RWPE2 (cell line): ENCODE data around the gene APOF.
"Not testable (repeated sequence)": the region's sequence is repeated elsewhere in the genome, so short reads cannot be mapped to it uniquely, and the experiment has no call there.

Source experiments
- ATAC-seq: fragments of 200-7000 bp; cut with Tn5 transposase; 3 replicates; pipeline ENCODE4 v1.9.1; 2021; ENCODE audit warnings: low read depth
- DNase-seq: peaks from one replicate; pipeline ENCODE4 v3.0.0-alpha.2; 2020; ENCODE audit warnings: low spot score
- H3K27ac ChIP-seq: fragments of 450-650 bp; 2 replicates; pipeline ENCODE4 v1.5.1; 2017; ENCODE audit warnings: mild to moderate bottlenecking; ENCODE audit not compliant: poor library complexity, severe bottlenecking
- H3K27me3 ChIP-seq: fragments of 250-450 bp; sonication (Bioruptor Pico); 2 replicates; pipeline ENCODE4 v1.5.1; 2021; ENCODE audit warnings: mild to moderate bottlenecking, moderate library complexity; ENCODE audit not compliant: insufficient read depth, poor library complexity, severe bottlenecking
- H3K36me3 ChIP-seq: fragments of 250-450 bp; sonication (Bioruptor Pico); 2 replicates; pipeline ENCODE4 v1.5.1; 2020; ENCODE audit warnings: low read depth, mild to moderate bottlenecking, moderate library complexity
- H3K4me1 ChIP-seq: fragments of 250-450 bp; sonication (Bioruptor Pico); 2 replicates; pipeline ENCODE4 v1.5.1; 2021; ENCODE audit warnings: mild to moderate bottlenecking, moderate library complexity; ENCODE audit not compliant: insufficient read depth, poor library complexity, severe bottlenecking
- H3K4me3 ChIP-seq: fragments of 250-450 bp; sonication (Bioruptor Pico); 2 replicates; pipeline ENCODE4 v1.5.1; 2021; ENCODE audit warnings: mild to moderate bottlenecking, moderate library complexity; ENCODE audit not compliant: severe bottlenecking
- H3K9me3 ChIP-seq: fragments of 250-450 bp; sonication (Bioruptor Pico); 2 replicates; pipeline ENCODE4 v1.5.1; 2021; ENCODE audit warnings: mild to moderate bottlenecking, moderate library complexity; ENCODE audit not compliant: severe bottlenecking
- TF ChIP-seq, protein P1 (sequence below): fragments of 450-650 bp; IDR thresholded peaks from one replicate; pipeline ENCODE4 v1.5.1; 2017; ENCODE audit warnings: mild to moderate bottlenecking, moderate library complexity; ENCODE audit not compliant: poor library complexity, severe bottlenecking

The APOF gene

DNA sequence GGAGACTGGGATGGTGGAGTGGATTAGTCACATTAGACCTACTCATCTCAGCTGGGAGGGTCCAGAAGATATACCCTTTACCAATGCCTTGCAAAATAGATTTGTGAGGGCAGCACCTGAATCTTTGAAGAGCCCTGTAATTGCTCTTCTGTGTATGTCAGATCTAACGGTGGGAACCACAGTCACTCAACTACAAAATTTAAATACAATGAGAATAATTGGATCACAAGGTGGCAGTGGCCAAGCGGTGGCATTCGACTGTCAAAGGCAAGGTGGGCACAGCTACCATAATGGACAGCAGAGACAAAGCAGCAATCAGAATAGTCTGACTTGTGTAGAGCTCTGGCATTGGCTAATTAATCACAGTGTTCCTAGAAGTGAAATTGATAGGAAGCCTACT lies 36.8 kb upstream of the APOF start:
- H3K36me3 ChIP-seq, DNase-seq, H3K27me3 ChIP-seq, H3K27ac ChIP-seq, H3K4me3 ChIP-seq, H3K9me3 ChIP-seq, ATAC-seq, H3K4me1 ChIP-seq: not testable (repeated sequence)

GRCh38 chr12:56398324-56398723 lies 35.7 kb upstream of the APOF start:
- H3K9me3 ChIP-seq = no peaks in the 10 kb centered on the region
- H3K27ac ChIP-seq = no peak overlapping the region
- H3K4me1 ChIP-seq = no peaks in the 10 kb centered on the region
- no peaks in the 10 kb centered on the region for H3K36me3 ChIP-seq
- ATAC-seq = no peak
- TF ChIP-seq, protein P1, sequence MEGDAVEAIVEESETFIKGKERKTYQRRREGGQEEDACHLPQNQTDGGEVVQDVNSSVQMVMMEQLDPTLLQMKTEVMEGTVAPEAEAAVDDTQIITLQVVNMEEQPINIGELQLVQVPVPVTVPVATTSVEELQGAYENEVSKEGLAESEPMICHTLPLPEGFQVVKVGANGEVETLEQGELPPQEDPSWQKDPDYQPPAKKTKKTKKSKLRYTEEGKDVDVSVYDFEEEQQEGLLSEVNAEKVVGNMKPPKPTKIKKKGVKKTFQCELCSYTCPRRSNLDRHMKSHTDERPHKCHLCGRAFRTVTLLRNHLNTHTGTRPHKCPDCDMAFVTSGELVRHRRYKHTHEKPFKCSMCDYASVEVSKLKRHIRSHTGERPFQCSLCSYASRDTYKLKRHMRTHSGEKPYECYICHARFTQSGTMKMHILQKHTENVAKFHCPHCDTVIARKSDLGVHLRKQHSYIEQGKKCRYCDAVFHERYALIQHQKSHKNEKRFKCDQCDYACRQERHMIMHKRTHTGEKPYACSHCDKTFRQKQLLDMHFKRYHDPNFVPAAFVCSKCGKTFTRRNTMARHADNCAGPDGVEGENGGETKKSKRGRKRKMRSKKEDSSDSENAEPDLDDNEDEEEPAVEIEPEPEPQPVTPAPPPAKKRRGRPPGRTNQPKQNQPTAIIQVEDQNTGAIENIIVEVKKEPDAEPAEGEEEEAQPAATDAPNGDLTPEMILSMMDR = no peak
- DNase-seq = no peak
- H3K4me3 ChIP-seq = no peak overlapping the region
- no peaks in the 10 kb centered on the region for H3K27me3 ChIP-seq

DNA sequence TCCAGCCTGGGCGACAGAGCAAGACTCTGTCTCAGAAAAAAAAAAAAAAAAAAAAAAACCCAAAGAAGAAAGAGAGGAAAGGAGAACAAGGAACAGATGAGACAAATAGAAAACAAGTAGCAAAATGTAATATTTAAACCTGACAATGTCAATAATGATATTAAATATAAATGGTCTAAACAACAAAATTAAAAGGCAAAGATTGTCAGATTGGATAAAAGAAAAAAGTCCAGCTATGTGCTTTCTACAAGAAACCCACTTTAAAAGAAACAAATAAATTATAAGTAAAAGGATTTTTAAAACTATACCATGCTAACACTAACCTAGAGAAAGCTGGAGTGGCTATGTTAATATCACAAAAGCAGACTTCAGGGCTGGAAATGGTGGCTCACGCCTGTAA lies 29.7 kb upstream of the APOF start:
- DNase-seq (no peak), ATAC-seq (no peak)
- Histone ChIP-seq H3K27ac (no peak overlapping the region), H3K9me3 (no peaks in the 10 kb centered on the region), H3K27me3 (no peaks in the 10 kb centered on the region), H3K4me3 (no peak overlapping the region), H3K36me3 (no peaks in the 10 kb centered on the region), H3K4me1 (no peaks in the 10 kb centered on the region)
- TF ChIP-seq, protein P1 = no peak

DNA sequence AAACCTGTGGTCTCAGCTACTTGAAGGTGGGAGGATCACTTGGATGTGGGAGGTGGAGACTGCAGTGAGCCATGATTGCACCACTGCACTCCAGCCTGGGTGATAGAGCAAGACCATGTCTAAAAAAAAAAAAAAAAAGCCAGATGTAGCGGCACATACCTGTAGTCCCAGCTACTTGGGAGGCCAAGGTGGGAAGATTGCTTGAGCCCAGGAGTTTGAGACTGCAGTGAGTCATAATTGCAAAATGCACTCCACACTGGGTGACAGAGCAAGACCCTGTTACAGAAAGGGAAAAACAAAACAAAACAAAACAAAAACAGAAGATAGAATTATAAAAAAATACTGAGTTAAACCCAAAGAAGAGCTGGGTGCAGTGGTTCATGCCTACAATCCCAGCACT lies 29.1 kb upstream of the APOF start:
- ATAC-seq (no peak), DNase-seq (no peak)
- Histone ChIP-seq H3K4me3 (no peak overlapping the region), H3K27me3 (no peaks in the 10 kb centered on the region), H3K27ac (no peak overlapping the region), H3K9me3 (no peaks in the 10 kb centered on the region), H3K4me1 (no peaks in the 10 kb centered on the region), H3K36me3 (no peaks in the 10 kb centered on the region)
- TF ChIP-seq, protein P1 = no peak

DNA sequence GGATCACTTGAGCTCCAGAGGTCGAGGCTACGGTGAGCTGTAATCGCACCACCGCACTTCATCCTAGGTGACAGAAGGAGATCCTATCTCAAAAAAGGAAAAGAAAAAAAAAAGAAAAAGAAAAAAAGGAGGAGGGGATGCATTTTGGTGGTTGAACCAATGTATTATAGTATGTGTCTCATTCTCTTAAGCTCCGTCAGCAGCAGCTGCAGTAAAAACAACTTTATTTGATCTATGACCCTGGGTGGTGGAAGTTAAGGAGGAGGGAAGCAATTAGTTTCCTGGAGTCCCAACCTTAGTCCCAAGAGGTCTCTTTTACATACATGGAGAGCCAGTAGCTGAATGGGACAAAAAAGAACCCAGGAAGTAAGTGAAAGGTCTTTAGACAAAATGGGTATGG lies 26.8 kb upstream of the APOF start:
- H3K36me3 ChIP-seq = no peaks in the 10 kb centered on the region
- H3K27me3 ChIP-seq = no peaks in the 10 kb centered on the region
- no peak for ATAC-seq
- TF ChIP-seq, protein P1 = no peak
- H3K27ac ChIP-seq = no peak overlapping the region
- H3K4me1 ChIP-seq = no peaks in the 10 kb centered on the region
- H3K9me3 ChIP-seq = no peaks in the 10 kb centered on the region
- no peak for DNase-seq
- H3K4me3 ChIP-seq = no peak overlapping the region
